Activated T-cell treated with anti-CD3 and anti-CD28 coated beads for 4 hours (primary cell): ENCODE results near the gene BSN.

Experiments
- DNase-seq: peaks from one replicate; pipeline ENCODE4 v3.0.0-alpha.2; 2020

The BSN gene

DNA sequence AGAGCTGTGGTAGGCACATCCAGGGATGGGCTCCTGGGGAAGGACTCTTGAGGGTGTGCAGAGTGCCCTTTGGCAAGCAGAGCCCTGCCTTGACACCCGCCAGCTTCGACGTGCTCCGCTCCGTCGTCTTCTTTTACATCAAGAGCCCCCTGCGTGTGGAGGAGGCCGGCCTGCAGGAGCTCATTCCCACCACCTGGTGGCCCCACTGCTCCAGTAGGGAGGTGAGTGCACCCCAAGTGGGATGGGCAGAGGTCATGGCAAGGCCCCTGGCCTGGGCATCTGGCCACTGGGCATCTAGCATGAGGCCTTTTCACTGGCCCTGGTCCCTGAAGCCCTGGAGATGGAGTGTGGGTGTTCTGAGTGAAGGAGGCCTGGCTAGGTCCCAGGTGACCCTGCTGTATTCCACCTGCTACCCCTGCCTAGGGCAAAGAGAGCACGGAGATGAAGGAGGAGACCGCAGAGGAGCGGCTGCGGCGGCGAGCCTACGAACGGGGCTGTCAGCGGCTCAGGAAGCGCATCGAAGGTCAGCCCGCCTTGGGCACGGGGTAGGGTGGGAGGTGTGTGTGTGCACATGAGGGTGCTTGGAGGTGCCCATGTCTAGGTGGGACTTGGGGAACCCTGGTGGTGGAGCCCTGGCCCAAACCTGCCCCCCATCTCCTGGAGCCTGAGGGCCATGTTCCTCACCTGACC lies 147.3 kb downstream of the BSN start:
- DNase-seq, result no peak

DNA sequence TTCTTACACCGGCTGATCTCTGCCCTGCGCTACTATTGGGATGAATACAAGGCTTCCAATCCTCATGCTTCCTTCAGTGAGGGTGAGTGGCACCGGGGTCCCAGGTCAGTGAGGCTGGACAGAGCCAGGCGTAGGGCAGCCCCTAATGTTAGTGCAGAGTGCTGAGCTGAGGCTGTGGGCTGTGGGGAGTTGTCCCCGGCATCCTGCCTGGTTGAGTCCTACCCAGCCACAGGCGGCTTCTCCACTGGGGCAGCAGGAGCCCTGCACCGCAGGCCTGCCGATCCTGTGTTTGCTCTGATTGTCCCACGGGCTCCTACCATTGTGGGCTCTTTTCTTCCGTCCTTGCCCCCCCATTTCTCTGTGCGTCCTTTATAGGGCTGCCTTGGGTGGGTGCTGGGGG lies 148.4 kb downstream of the BSN start:
- DNase-seq, result no peak

DNA sequence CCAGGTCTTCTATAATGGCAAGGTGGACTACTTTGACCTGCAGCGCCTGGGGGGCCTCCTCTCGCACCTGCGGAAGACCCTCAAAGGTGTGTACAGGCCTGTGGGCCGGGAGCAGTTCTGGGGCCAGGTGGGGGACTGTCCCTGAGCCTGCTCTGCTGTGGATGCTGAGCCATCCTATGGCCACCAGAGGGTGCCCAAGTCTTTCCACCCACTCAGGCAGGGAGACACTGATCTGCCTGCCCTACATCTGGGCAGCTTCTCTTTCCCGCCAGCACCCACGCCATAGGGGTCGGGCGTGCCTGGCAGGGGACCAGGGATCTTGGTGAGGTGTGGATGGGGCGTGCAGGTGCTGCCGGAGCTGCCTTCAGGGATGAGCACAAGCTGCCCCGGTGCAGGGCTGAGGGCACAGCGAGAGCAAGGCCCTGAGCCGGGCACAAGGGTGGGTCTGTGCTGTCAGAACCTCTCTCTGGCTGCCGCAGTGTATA lies 149.2 kb downstream of the BSN start:
- DNase-seq, result peak; percentile 47

DNA sequence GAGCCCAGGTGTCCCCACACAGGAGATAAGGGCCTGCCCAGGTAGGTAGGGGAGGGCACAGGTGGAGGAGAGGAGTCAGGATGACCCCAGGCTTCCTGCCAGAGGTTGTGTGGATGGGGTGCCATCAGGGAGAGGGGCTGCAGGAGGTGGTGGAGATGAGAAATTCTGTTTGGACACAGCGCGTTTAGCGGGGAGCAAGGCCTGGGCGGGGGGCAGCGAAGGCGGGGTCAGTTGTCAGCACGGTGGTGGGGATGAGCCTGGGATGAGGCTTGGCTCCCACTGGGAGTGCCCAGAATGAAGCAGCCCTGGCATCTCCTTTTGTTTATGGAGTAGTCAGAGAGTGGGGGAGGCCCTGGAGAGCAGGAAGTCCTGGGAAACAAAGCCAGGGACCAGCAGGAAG lies 149.7 kb downstream of the BSN start:
- DNase-seq, result no peak

GRCh38 chr3:49704629-49705028 lies 150.4 kb downstream of the BSN start:
- DNase-seq, result no peak

- no peak for DNase-seq
Observed at GRCh38 chr3:49705390-49705960, 151.2 kb downstream of the BSN start.

GRCh38 chr3:49706456-49707112 lies 152.3 kb downstream of the BSN start:
- DNase-seq, result no peak

- DNase-seq, result no peak
Observed at GRCh38 chr3:49707113-49707480, 152.8 kb downstream of the BSN start.

DNA sequence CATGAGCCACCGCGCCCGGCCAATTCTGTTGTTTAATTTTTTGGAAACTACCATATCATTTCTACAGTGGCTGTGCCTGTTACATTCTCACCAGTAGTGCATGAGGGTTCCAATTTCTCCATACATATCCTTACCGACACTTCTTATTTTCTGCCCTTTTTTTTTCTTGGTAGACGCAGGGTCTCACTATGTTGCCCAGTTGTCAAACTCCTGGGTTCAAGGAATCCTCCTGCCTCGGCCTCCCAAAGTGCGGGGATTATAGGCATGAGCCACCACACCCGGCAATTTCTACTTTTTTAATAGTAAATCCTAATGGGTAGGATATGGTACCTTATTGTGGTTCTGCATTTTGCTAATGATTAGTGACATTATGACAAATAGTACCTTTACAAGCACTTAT lies 155.6 kb downstream of the BSN start:
- DNase-seq, result no peak

DNA sequence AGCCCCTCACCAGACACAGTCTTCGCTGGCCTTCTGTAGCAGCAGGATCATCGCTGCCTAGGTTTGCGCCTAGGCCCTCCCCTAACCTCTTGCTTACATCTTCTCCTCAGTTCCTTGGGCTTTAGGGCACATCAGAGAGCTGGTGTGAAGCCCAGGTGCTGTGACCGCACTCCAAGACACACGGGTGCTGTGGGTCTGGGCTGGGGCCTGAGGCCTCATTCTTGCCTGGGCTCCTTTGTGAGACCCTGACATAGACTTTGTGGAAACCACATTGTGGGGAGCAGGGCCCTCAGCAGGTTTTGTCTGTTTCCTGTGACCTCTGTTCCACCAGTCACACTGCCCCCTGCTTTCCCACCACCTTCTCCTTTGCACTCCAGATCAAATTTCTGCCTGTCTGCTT lies 157.2 kb downstream of the BSN start:
- no peak for DNase-seq

DNA sequence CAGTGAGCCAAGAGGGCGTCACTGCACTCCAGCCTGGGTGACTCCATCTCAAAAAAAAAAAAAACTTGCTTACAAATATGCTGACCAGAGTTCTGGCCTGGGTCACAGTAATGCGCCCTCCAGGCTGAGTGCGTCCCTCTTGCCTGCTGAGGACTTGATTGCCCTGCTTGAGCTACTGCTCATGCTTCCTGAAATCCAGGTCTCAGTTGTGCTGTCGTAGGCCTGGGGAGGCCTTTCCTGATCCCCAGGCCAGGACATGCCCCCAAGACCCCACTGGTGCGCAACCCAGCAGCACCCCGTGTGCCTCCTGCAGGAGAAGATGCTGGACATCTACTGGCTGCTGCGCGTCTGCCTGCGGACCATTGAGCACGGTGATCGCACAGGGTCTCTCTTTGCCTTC lies 157.9 kb downstream of the BSN start:
- no peak for DNase-seq

DNA sequence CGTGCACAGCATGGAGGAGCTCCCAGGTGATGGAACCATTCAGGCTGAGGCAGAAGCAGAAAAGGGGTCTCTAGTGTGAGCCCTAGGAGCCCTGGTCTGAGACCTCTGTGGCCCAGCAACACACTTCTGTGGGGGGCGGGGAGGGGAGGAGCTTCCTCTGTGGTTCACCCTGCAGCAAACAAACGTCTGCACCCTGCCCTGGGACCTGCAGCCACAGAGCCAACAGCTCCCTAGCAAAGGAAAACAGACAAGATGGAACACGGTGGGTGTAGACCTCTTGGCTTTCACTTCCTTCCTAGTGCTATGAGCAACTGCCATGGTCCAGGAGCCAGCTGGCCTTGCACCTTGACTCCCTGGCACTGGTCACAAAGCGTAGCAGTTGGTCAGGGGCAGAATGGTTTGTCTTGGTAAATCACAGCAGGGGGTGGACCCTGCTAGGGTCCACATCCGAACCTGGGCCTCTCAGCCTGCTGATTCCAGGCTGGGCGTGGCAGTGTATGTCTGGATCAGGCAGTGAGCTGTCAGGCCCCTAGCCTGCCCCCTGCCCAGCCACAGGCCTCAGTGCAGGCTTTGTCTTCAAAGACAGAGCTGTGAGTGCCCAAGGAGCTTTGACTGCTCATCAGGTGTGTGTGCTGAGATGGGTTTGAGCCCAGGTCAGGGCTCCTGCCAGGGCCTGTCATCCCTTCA lies 158.5 kb downstream of the BSN start:
- DNase-seq, result no peak

GRCh38 chr3:49713336-49714105 lies 159.2 kb downstream of the BSN start:
- DNase-seq, result no peak

DNA sequence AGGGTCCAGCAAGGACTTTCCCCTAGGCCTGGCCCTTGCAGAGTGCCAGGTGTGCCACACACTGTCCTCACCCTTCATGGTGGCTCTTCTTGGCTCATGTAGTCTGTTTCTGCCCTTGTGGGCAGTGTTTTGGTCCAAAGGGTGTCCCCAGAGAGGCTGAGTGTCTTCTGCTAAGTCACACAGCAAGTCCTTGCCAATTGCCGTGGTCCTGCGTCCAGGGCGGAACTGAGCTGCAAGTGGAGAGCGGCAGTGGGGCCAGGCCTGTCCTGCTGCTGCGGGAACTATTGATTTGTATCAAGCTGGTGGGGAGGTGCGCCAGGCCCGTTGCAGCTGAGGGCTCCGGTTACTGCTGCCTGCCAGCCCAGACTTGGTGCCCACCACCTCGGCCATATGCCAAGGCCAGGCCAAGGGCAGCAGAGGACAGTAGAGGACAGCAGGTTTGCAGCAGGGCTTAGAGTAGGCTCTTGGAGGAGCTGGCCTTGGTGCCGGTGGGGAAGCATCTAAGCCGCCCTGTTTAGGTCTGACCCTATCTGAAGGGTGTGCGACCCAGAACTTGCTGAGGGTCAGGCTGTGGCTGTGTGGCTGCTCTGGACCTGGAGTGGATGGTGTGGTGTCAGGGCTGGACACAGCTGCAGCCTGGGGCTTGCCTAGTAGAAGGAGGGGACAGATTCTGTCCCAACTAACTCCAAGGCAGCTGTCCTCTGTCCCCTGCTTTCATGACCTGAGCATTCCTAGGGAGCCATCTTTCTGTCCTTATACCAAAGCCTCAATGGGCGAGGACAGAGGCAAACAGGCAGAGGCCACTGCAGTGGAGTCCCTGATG lies 160.7 kb downstream of the BSN start:
- no peak for DNase-seq

DNA sequence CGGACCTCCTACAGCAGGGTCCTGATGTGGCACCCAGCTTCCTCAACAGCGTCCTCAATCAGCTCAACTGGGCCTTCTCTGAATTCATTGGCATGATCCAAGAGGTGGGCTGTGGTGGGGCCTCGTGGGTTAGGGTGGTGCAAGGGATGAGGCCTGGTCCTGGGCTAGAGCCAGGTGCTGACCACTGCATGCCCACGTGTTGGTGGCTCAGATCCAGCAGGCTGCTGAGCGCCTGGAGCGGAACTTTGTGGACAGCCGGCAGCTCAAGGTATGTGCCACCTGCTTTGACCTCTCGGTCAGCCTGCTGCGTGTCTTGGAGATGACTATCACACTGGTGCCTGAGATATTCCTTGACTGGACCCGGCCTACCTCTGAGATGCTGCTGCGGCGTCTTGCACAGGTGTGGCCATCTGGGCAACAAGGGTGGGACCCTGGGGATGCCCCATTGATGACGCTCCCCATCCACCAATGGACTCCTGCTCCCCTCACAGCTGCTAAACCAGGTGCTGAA lies 161.4 kb downstream of the BSN start:
- DNase-seq, result no peak

GRCh38 chr3:49716169-49716568 lies 161.9 kb downstream of the BSN start:
- no peak for DNase-seq

- no peak for DNase-seq
Observed at GRCh38 chr3:49716691-49717210, 162.5 kb downstream of the BSN start.

GRCh38 chr3:49717211-49717958 lies 163.1 kb downstream of the BSN start:
- no peak for DNase-seq

GRCh38 chr3:49717959-49718857 lies 163.9 kb downstream of the BSN start:
- DNase-seq, result no peak

- no peak for DNase-seq
Observed at GRCh38 chr3:49718858-49719213, 164.6 kb downstream of the BSN start.
